ENCODE measurements around the gene VIL1. TPM values are rescaled to one million over a fixed set of nuclear protein-coding genes. Genes with fewer than 3 reads are reported as not detected.

The VIL1 gene
- total RNA-seq, 3 donors from 2014 or later, result 194 to 550 (median 341) TPM

DNA sequence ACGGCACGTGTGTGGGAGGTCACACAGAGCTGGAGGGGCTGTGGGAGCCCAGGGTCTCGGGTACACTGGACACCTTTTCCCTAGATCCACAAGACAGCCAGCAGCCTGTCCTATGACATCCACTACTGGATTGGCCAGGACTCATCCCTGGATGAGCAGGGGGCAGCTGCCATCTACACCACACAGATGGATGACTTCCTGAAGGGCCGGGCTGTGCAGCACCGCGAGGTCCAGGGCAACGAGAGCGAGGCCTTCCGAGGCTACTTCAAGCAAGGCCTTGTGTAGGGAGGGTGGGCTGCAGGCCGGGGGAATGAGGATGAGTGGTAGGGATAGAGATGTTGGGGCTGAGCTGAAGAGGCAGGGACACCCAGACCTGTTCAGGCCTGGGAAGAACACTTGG, 6.6 kb downstream of the VIL1 start:
- TF ChIP-seq CTCF (IDR thresholded peaks at IDR 0.05), result no peak
- DNase-seq (peak in 1 of 3 donors; percentile 32), ATAC-seq (no peak)
- intact Hi-C loops (cut with DNase I, micrococcal nuclease), result no loop called here
- Histone ChIP-seq H3K9me3 (no peaks in the 10 kb centered on the region), H3K4me3 (no peak overlapping the region), H3K36me3 (ENCODE audit: low read depth) (no peaks in the 10 kb centered on the region), H3K4me1 (ENCODE audit: low read depth) (no peaks in the 10 kb centered on the region)

DNA sequence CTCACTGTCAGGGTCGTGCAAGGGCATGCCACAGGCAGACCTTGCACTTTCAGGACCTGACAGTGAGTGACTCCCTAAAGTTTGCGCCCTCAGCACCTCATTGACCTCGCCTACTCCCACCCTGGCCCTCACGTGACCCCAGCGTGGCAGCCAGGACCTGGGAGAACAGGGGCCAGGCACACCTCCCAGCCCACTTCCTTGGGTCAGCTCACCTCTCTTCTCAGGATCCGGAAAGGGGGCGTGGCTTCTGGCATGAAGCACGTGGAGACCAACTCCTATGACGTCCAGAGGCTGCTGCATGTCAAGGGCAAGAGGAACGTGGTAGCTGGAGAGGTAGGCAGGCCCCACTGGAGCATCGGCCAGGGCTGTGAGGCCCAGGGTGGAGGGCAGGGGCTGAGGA, 8.8 kb downstream of the VIL1 start:
- no peak for TF ChIP-seq CTCF (IDR thresholded peaks at IDR 0.05)
- Histone ChIP-seq H3K4me3 (no peak overlapping the region), H3K4me1 (ENCODE audit: low read depth) (no peaks in the 10 kb centered on the region), H3K36me3 (ENCODE audit: low read depth) (no peaks in the 10 kb centered on the region), H3K9me3 (no peaks in the 10 kb centered on the region)
- intact Hi-C loops (cut with DNase I, micrococcal nuclease), result no loop called here
- ATAC-seq (no peak), DNase-seq (peak in 2 of 3 donors; percentile 15 to 38)

GRCh38 chr2:218428846-218429558, 10.1 kb downstream of the VIL1 start:
- Histone ChIP-seq H3K36me3 (ENCODE audit: low read depth) (no peaks in the 10 kb centered on the region), H3K4me1 (ENCODE audit: low read depth) (no peaks in the 10 kb centered on the region), H3K4me3 (no peak overlapping the region), H3K9me3 (no peaks in the 10 kb centered on the region)
- ATAC-seq (no peak), DNase-seq (peak in 1 of 3 donors; percentile 24)
- TF ChIP-seq CTCF (IDR thresholded peaks at IDR 0.05), result no peak
- intact Hi-C loops (cut with DNase I, micrococcal nuclease), result no loop called here

DNA sequence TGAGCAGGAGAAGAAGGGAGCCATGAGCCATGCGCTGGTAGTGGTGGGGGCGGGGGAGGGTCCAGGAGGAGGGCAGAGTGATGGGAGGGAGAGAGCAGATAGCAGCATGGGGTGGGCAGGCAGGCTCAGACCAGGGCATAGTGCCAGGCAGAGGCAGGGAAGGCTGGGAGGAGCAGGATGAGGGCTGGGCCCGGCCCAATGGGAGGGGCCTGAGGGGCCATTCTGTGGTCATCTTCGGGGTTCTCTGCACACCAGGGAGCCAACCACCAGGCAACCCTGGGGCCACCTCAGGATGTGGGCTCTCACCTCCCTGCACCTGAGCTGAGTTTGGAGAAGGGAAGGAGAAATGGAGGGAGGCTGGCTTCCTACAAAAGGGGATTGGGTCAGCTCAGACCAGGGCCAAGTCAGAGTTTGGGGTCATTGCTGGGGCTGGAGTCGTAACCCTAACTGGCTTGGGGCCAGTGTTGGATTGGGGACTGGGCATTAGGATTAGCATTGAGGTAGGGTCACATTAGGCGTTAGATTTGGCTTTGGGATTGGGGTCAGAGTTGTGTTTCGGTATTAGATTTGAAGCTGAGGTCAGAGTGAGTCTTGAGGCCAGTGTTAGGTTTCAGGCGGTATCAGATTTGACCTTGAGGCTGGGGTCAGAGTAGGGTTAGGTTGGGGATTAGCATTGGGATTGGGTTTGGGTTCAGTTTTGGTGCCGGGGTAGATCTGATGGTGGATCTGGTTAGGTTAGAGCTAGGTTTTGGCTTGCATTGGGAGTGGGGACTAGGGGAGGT, 11.2 kb downstream of the VIL1 start:
- DNase-seq (peak in 1 of 3 donors; percentile 28), ATAC-seq (peak; percentile 6)
- H3K9me3 ChIP-seq, result no peaks in the 10 kb centered on the region
- H3K36me3 ChIP-seq (ENCODE audit: low read depth), result peaks cover 2% of the 10 kb centered on the region
- intact Hi-C loops (cut with DNase I, micrococcal nuclease), result no loop called here
- no peaks in the 10 kb centered on the region for H3K4me1 ChIP-seq (ENCODE audit: low read depth)
- TF ChIP-seq CTCF (IDR thresholded peaks at IDR 0.05), result no peak
- no peak overlapping the region for H3K4me3 ChIP-seq

DNA sequence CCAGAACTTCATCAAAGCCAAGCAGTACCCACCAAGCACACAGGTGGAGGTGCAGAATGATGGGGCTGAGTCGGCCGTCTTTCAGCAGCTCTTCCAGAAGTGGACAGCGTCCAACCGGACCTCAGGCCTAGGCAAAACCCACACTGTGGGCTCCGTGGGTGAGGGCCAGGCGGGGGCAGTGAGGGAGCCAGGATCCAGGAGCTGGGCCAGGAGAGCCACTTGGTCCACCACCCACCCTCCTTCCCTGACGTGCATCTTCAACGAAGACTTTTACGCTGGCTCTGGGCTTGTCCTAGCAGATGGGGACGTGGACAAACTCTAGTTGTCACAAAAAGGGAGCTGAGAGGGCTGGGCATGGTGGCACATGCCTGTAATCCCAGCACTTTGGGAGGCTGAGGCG, 11.8 kb downstream of the VIL1 start:
- Histone ChIP-seq H3K4me1 (ENCODE audit: low read depth) (no peaks in the 10 kb centered on the region), H3K9me3 (no peaks in the 10 kb centered on the region), H3K36me3 (ENCODE audit: low read depth) (peaks cover 3% of the 10 kb centered on the region), H3K4me3 (no peak overlapping the region)
- ATAC-seq, result no peak
- DNase-seq, result peak in 1 of 3 donors; percentile 7
- intact Hi-C loops (cut with DNase I, micrococcal nuclease), result no loop called here
- no peak for TF ChIP-seq CTCF (IDR thresholded peaks at IDR 0.05)

Data from mucosa of descending colon (tissue), 3 donors.